GM19467 (cell line): ENCODE results near the gene PPP2R1B.

ENCODE experiments used
- ATAC-seq: cut with Tn5 transposase; IDR thresholded peaks from one replicate; pipeline ENCODE4 v1.9.1; 2021; ENCODE audit warnings: mild to moderate bottlenecking, moderate library complexity; ENCODE audit not compliant: unreplicated experiment

The PPP2R1B gene

DNA sequence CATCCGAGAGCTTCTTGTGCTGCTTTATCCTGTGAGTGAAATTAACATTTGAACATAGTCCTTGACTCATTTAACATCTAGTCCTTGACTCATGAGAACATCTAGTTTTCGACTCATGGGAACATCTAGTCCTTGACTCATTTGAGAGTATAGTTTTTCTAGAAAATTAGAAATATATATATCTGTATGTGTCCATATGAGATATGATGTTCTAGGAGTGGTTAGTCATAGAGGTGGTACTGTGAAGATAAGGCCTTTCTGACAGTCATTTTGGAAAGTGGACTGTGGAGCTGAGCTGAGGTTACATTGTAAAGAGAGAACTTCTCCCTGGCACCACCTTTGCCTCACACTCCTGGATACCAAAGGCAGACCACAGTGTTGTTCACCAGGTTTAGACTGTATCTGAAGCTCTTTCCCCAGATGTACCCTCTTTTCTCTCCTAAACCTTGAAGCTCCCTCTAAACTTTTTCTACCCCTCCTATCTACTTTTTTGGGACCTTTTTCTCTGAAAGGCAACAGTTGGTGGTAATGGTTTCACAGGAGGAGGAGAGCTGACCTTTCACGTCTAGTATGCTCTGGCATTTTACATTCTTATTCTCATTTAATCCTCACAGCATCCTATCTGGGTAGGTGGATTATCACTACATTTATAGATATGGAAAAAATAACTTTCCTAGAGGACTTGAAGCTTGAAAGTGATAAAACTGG lies 67.2 kb downstream of the PPP2R1B start:
- ATAC-seq: no peak

- no peak for ATAC-seq
Measured at GRCh38 chr11:111697933-111698371, 68.2 kb downstream of the PPP2R1B start.

- no peak for ATAC-seq
Measured at GRCh38 chr11:111696556-111696955, 69.6 kb downstream of the PPP2R1B start.

- ATAC-seq: no peak
Measured at GRCh38 chr11:111694851-111695250, 71.3 kb downstream of the PPP2R1B start.

DNA sequence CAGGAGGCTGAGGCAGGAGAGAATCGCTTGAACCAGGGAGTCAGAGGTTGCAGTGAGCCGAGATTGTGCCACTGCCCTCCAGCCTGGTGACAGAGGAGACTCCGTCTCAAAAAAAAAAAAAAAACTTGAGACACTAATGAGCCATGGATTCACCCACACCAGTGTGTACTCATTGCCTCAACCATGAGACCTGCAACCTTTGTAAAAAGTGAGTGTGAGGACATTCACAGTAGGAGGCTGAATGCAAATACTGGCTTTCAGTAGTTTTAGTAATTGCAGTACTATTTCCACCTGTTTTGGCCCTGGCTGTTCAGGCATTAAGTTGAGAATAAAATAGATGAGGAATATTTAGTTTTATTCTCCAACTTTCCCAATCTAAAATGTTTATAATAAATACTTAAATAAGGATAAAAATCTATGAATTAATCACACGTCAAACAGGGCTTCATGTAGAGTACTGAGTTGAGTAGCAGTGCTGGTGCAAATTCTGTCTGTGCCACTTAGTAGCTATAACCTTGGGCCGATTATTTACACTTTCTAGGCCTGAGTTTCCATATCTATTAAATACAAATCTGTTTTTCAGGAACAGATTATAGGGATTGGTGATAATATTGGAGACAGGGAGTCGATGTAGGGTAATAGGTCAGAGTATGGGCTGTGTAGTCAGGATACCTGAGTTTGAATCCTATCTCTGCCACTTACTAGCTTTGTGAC lies 72.8 kb downstream of the PPP2R1B start:
- ATAC-seq: no peak

- no peak for ATAC-seq
Measured at GRCh38 chr11:111691741-111692140, 74.4 kb downstream of the PPP2R1B start.

- no peak for ATAC-seq
Measured at GRCh38 chr11:111691176-111691575, 75.0 kb downstream of the PPP2R1B start.

DNA sequence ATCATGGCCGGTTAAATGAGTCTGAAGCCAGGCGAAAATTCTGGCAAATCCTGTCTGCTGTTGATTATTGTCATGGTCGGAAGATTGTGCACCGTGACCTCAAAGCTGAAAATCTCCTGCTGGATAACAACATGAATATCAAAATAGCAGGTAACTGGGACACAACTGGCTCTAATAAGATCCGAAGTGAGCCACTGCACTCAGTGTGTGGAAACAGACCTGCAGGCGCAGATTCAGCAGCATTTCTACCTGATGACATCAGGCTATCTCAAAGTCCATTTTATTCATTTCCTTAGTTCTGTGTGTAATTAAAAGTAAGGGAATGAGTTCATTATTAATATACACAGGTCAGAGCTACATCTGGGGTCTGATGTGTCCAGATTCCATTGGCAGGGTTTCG lies 78.2 kb downstream of the PPP2R1B start:
- ATAC-seq: no peak

DNA sequence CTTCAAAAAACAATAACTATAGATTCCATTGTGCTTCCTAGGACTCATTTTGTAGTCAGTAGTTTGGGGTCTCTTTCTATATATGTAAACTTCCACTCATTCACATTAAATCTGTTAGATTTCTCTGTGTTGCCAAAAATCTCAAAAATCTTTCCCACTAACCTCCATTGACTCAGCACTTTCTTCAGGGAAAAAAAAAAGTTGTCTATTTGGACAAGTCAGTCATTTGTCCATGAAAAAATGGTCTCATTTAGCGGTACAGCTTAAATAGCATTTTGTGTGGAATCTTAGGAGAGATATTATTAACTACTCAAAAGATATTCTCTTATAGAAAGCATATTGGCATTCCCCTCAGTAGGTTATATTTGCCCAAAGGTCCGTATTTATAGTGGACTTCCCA lies 81.9 kb downstream of the PPP2R1B start:
- ATAC-seq: no peak

DNA sequence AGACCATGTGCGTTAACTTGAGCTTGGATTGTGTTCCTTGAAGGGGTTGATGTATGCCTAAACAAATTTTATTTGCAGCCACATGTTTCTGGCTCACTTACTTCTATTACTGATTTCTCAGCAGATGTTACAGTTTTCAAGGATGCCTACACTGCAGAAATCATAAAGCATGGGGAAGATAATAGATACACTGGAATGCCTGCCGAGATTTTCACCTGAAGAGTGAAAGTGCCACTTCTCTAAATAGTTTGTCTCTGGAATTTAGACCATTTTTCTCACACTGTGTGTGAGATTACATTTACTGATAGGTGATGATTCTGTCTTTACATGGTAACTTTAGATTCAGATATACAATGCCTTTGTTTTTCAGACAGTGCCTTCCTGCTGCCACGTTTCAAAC lies 82.4 kb downstream of the PPP2R1B start:
- no peak for ATAC-seq

- ATAC-seq: no peak
Measured at GRCh38 chr11:111680486-111681175, 85.6 kb downstream of the PPP2R1B start.
